DMS79 (cell line): ENCODE results near the gene RNLS.

ENCODE experiments used
- DNase-seq: peaks from one replicate; lab custom pipeline; 2025; lab: John Stamatoyannopoulos, UW

Gene RNLS

DNA sequence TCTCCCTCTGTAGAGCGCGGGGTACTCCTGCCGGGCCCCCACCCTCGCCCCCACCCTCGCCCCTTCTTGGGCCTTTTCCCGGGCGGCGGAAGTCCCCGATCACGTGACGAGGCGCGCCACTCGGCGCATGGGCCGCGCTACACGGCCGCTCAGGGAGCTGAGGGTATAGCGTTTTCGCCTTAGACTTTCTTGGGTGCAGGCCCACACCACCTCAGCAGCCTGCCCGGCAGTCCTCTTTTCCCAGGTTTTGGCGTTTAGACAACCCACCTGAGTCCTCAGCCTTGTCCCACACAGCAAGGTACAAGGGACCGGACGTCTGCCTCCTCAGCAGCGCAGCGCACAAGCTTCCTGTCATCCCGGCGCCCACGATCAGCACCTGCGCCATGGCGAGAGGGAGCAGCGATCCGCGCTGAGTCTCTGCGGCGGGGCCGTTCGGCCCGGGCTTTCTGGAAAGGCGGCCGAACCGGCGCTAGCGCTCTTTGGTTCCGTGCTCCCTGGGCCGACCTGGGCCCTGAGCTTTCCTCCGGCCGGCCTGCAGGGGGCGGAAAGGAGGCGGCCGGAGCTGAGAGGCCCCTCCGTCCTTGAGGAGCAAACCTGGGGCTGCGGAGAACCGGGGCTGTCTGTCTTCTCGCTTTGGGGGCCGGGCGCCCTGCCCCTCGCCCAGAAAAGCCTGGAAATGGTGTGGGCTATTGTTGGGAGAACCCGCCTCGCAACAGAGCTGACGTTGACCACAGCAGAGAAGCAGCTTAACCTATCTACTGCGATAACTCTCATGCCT lies at the start of gene RNLS:
TSS of gene RNLS (minus strand) at position 513 of the 778 bp plus-strand sequence.
- DNase-seq, result no peak

DNA sequence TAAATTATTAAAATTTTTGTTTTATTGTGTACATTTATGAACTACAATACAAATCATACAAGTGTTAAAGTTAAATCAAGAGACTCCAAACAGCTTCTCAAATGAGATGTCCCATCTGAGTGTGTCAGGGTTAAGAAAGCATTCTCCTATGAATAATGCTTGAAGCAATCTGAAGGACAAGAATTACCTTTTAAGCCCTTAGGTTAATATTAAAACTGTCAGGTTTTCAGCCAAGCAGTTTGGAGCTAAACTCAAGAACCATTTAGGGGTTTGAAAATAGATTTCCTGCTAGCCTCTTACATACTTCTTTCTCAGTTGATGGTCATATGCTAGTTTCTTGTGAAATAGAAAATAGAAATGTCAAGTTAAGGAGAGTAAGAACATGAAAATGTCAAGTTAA lies 41.7 kb upstream of the RNLS start:
- no peak for DNase-seq

DNA sequence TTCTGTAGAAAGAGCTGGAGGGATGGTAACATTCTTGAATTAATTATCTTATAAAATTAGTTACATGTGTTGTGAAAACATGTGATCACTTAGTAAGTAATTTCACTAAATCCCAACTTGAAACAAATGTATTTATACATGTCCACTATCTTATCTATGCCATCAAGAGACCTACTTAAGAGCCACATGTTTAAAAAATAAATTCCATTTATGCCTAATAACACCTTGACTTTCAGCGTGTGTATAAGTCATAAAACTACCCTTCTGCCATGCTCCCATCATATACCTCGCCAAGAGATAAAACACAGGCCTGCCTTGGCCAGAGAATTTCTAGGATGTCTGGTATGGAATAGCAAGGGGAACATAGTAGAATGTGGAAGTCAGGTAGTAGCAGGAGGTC lies 40.7 kb upstream of the RNLS start:
- no peak for DNase-seq

DNA sequence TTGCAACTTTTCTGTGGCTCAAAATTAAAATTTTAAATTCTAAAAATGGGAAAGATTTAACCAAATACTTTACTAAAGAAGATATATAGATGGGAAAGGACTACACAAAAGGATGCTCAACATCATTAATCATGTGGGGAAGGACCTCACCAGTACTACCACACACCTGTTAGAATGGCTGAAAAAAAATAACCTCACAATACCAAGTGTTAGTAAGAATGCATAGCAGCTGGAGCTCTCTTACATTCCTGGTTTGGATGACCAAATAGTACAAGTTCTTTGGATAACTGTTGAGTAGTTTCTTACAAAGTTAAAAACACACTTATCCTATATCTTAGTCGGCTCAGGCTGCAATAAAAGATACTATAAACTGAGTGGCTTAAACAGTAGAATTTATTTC lies 37.3 kb upstream of the RNLS start:
- DNase-seq, result no peak

GRCh38 chr10:88618496-88618895 lies 35.4 kb upstream of the RNLS start:
- no peak for DNase-seq

- no peak for DNase-seq
Measured at GRCh38 chr10:88617772-88618300, 34.7 kb upstream of the RNLS start.

- DNase-seq, result no peak
Measured at GRCh38 chr10:88616250-88616977, 33.3 kb upstream of the RNLS start.

- DNase-seq, result no peak
Measured at GRCh38 chr10:88608780-88609179, 25.7 kb upstream of the RNLS start.

- no peak for DNase-seq
Measured at GRCh38 chr10:88608052-88608732, 25.1 kb upstream of the RNLS start.

DNA sequence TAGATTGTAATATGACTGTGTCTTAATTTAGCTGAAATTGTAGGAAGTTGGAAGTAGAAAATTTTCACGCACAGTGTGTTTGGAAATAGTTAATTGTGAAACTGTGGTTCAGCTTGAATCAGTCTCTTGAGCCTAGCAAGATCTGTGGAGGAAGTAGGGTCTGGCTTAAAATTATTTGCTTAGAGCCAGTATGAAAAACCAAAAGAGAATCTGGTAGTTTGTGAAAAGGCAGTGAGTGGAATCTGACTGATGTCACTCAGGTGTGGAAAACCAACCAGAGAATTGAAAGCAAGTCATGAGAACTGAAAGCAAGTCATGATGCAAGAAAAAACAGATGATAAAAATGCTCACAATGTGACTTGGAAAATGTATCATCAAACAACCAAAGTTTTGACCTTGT lies 14.9 kb upstream of the RNLS start:
- no peak for DNase-seq

DNA sequence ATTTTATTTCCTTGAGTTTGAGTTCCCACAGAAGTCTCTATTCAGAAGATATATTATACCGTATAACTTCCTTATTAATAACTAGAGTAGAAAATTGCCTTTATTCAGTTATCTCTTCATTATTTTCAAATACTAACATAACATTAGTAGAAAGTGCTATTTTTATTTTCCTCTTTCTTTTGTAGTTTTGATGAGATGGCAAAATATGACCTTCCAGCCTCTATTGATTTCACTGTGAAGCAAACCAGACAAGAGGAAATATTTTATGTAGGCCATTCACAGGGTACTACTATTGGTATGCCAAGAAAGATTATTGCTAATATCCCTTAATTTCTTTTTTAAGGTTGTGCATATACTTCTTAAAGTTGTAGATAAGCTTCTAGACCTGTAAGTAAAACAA lies 11.4 kb upstream of the RNLS start:
- no peak for DNase-seq

GRCh38 chr10:88592906-88593305 lies 9.8 kb upstream of the RNLS start:
- DNase-seq, result no peak

GRCh38 chr10:88592381-88592780 lies 9.3 kb upstream of the RNLS start:
- DNase-seq, result no peak

DNA sequence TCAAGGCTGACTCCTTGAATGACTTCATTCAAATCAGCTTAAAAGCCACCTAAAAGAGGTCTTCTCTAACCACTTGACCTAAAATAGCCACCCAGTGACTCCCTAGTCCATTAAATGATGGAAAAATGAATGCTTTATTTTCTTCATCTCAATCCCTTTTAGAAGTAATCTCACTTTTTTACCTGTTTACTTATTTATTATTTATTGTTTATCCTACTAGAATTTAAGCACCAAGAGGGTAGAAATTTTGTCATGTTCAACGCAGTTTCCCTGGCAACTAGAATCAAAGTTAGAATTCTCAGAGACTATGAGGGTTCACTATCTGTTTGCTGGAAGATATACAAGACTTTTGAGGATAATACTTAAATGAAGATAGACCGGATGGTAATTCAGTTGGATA lies 3.3 kb upstream of the RNLS start, which contains the start of gene LIPJ:
TSS of gene LIPJ (plus strand) at position 301 of the 400 bp plus-strand sequence. CDS start 3,926 bp downstream, outside the sequence.
- no peak for DNase-seq

DNA sequence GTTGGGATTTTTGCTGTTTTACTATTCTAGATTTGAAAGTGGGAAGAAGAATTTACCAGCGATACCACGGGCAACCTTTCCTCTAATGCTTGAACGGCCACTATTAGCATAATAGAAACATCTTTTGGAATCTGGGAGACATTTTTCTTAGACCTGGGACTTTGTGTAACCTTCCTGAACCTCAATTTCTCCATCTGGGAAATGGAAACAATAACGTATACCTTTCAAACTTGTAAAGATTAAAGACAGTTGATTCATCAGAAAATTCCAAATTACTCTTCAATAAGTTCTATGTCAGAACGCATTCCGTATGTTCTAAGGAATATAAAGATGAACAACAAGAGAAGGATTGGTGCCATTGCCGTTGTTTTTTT lies 453 bp upstream of the RNLS start:
- no peak for DNase-seq

- DNase-seq, result no peak
Measured at GRCh38 chr10:88582411-88582805, 710 bp downstream of the RNLS start.

GRCh38 chr10:88565072-88565471 lies 18.0 kb downstream of the RNLS start:
- DNase-seq, result no peak

DNA sequence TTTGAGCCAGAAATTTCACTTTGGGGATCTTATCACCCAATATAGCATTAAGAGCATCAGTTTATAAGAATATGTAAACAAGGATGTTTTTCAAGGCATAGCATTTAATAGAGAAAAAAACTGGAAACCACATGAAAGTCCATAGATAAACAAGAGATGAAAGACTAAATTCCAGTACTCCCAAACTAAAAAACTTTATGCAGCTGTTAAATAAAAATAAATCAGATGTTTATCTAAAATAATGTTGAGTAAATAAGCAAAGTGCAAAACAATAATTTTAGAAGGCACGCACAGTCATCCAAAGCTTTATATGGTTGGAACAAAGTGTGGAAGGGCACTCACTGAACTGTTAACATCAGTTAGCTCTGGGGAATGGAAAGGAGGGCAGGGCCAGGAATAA lies 21.0 kb downstream of the RNLS start:
- DNase-seq, result no peak

DNA sequence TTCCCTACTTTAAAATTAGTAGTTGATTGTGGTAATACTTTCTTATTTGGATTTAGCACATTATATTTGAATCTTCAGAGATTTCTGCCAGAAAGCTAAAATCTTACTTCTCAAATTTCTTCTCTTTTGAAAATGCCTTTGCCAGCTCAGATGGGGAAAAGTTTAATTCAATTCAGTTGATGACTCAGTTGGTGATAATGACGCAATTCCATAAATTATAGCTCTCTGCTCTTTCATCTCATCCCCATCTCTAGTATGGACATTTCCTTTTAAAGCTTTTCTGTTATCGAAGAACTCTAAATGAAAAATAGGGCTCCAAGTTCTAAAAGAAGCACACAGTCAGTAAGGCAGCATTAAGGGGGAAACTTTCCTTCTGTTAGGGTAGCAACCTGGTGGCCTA lies 25.5 kb downstream of the RNLS start:
- no peak for DNase-seq

- no peak for DNase-seq
Measured at GRCh38 chr10:88557256-88557655, 25.9 kb downstream of the RNLS start.

DNA sequence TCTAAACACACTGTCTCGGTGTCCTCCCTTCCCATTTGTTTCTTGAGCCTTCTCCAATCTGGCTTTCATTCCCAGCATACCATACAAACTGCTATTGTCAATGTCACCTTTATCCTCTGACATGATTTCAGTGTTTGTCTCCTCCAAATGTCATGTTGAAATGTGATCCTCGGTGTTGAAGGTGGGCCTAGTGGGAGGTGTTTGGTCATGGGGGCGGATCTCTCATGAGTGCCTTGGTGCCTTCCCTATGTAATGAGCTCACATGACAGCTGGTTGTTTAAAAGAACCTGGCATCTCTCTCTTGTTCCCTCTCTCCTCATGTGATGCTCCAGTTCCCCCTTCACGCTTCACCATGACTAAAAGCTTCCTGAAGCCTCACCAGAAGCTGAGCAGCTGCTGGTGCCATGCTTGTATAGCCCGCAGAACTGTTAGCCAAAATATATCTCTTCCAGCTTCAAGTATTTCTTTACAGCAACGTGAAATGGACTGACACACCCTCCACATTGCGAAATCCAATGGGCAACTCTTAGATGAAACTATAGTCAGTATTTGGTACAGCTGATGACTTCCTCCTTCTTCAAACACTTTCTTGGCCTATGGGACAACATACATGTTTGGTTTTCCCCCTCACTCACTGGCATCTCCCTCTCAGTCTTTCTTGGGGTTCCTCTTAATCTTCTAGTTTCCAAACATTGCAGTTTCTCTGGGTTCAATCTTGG lies 27.8 kb downstream of the RNLS start:
- DNase-seq, result no peak

DNA sequence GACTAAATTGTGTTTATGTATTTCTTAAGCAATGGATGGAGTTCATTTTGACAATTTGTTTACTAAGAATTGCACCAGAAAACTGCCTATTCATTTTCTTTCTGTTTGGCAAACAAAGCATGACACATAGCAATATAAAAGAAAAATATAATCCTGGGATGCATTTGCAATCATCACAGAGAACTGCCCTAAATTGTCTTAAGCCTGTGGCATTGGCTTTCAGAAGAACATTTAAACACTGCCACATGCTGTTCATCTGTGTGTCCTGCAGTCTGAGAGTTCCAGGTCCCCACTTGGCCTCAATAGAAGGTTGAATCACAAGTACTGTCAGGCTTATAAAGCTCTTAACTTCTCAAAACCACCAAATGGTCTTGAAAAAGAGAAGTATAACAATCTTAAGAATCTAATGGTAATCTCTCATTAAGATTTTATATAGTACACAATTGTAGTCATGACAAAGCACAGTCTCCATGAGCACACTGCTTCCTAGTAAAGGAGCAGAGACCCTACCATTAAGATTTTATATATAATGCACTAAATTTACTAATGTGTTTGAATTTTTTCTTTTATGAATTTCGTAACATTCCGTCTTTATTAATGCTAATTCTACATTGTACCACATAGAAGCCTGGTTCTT lies 29.9 kb downstream of the RNLS start:
- peak; percentile 18 for DNase-seq
